ENCODE measurements around the gene AKAP6. TPM values are rescaled to one million over a fixed set of nuclear protein-coding genes. Genes with fewer than 3 reads are reported as not detected.
"Not testable (repeated sequence)": the region's sequence is repeated elsewhere in the genome, so short reads cannot be mapped to it uniquely, and the experiment has no call there.

Gene AKAP6
- total RNA-seq, 2 donors from 2014 or later = 3.6 to 9.9 TPM

GRCh38 chr14:32576088-32576795 lies 247.1 kb downstream of the AKAP6 start:
- no peaks in the 10 kb centered on the region for H3K36me3 ChIP-seq
- H3K27ac ChIP-seq = no peak overlapping the region
- TF ChIP-seq, protein P1, sequence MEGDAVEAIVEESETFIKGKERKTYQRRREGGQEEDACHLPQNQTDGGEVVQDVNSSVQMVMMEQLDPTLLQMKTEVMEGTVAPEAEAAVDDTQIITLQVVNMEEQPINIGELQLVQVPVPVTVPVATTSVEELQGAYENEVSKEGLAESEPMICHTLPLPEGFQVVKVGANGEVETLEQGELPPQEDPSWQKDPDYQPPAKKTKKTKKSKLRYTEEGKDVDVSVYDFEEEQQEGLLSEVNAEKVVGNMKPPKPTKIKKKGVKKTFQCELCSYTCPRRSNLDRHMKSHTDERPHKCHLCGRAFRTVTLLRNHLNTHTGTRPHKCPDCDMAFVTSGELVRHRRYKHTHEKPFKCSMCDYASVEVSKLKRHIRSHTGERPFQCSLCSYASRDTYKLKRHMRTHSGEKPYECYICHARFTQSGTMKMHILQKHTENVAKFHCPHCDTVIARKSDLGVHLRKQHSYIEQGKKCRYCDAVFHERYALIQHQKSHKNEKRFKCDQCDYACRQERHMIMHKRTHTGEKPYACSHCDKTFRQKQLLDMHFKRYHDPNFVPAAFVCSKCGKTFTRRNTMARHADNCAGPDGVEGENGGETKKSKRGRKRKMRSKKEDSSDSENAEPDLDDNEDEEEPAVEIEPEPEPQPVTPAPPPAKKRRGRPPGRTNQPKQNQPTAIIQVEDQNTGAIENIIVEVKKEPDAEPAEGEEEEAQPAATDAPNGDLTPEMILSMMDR (IDR thresholded peaks at IDR 0.05) = peak; percentile 72 to 89 (median 86)
- peak; percentile 40 for TF ChIP-seq POLR2AphosphoS5 (IDR thresholded peaks at IDR 0.05)
- TF ChIP-seq POLR2A (IDR thresholded peaks at IDR 0.05) = no peak
- H3K4me3 ChIP-seq = no peak overlapping the region
- no peaks in the 10 kb centered on the region for H3K27me3 ChIP-seq (replicated peaks; ENCODE audit: insufficient read depth)
- intact Hi-C loops (cut with DNase I) = loop anchor here (2.0 to 10.0 kb wide), 3 partner anchors 129 to 1519 kb away; no protein-coding TSS in a partner anchor
- WGBS = 10% methylated on average over 6 of the region's 6 CpGs
- DNase-seq (ENCODE audit: low spot score) = peak; percentile 43
- H3K4me1 ChIP-seq (replicated peaks) = no peaks in the 10 kb centered on the region
- H3K9me3 ChIP-seq = no peaks in the 10 kb centered on the region

GRCh38 chr14:32576977-32577376 lies 247.9 kb downstream of the AKAP6 start:
- intact Hi-C loops (cut with DNase I) = loop anchor here (2.0 to 10.0 kb wide), 3 partner anchors 128 to 1518 kb away; no protein-coding TSS in a partner anchor
- no peaks in the 10 kb centered on the region for H3K9me3 ChIP-seq
- H3K36me3 ChIP-seq = no peaks in the 10 kb centered on the region
- no peak overlapping the region for H3K27ac ChIP-seq
- H3K4me1 ChIP-seq (replicated peaks) = no peaks in the 10 kb centered on the region
- no peak for DNase-seq (ENCODE audit: low spot score)
- TF ChIP-seq POLR2AphosphoS5 (IDR thresholded peaks at IDR 0.05) (no peak), POLR2A (IDR thresholded peaks at IDR 0.05) (no peak)
- TF ChIP-seq, protein P1 (IDR thresholded peaks at IDR 0.05) = no peak
- 79% methylated on average over 2 of the region's 2 CpGs for WGBS
- H3K4me3 ChIP-seq = no peak overlapping the region
- H3K27me3 ChIP-seq (replicated peaks; ENCODE audit: insufficient read depth) = no peaks in the 10 kb centered on the region

GRCh38 chr14:32578181-32578580 lies 249.1 kb downstream of the AKAP6 start:
- WGBS = 55% methylated on average over 1 of the region's 1 CpG
- DNase-seq (ENCODE audit: low spot score) = no peak
- intact Hi-C loops (cut with DNase I) = loop anchor here (10.0 kb wide), 2 partner anchors 127 to 1517 kb away; no protein-coding TSS in a partner anchor
- Histone ChIP-seq H3K4me3 (no peak overlapping the region), H3K27ac (no peak overlapping the region), H3K27me3 (replicated peaks; ENCODE audit: insufficient read depth) (no peaks in the 10 kb centered on the region), H3K36me3 (no peaks in the 10 kb centered on the region), H3K4me1 (replicated peaks) (no peaks in the 10 kb centered on the region), H3K9me3 (no peaks in the 10 kb centered on the region)
- TF ChIP-seq POLR2A (IDR thresholded peaks at IDR 0.05) = no peak
- TF ChIP-seq, protein P1 (IDR thresholded peaks at IDR 0.05) = no peak
- TF ChIP-seq POLR2AphosphoS5 (IDR thresholded peaks at IDR 0.05) = no peak

DNA sequence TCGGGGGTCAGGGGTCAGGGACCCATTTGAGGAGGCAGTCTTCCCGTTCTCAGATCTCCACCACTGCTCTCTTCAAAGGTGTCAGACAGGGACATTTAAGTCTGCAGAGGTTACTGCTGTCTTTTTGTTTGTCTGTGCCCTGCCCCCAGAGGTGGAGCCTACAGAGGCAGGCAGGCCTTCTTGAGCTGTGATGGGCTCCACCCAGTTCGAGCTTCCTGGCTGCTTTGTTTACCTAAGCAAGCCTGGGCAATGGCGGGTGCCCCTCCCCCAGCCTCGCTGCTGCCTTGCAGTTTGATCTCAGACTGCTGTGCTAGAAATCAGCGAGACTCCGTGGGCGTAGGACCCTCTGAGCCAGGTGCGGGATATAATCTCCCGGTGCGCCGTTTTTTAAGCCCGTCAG lies 254.3 kb downstream of the AKAP6 start:
- H3K27me3 ChIP-seq (replicated peaks; ENCODE audit: insufficient read depth); H3K27ac ChIP-seq; intact Hi-C loops (cut with DNase I); DNase-seq (ENCODE audit: low spot score); H3K4me1 ChIP-seq (replicated peaks); H3K4me3 ChIP-seq; H3K9me3 ChIP-seq; H3K36me3 ChIP-seq: not testable (repeated sequence)
- WGBS = 94% methylated on average over 12 of the region's 13 CpGs

DNA sequence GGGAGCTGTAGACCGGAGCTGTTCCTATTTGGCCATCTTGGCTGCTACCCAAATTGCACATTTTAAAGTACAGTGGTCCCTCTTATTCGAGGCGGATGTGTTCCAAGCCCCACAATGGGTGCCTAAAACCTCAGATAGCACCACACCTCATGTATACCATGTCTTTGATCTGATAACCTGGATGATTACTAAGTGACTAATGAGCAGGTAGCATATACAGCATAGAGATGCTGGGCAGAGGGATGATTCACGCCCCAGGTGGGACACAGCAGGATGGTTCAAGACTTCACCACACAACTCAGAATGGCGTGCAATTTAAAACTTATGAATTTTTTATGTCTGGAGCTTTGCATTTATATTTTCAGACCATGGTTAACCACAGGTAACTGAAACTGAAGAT lies 255.0 kb downstream of the AKAP6 start:
- Histone ChIP-seq H3K9me3 (no peaks in the 10 kb centered on the region), H3K36me3 (no peaks in the 10 kb centered on the region), H3K27ac (no peak overlapping the region), H3K4me1 (replicated peaks) (no peaks in the 10 kb centered on the region), H3K4me3 (no peak overlapping the region), H3K27me3 (replicated peaks; ENCODE audit: insufficient read depth) (no peaks in the 10 kb centered on the region)
- no peak for DNase-seq (ENCODE audit: low spot score)
- WGBS = 98% methylated on average over 5 of the region's 5 CpGs
- TF ChIP-seq, protein P1 (IDR thresholded peaks at IDR 0.05) = no peak
- TF ChIP-seq POLR2AphosphoS5 (IDR thresholded peaks at IDR 0.05) = no peak
- TF ChIP-seq POLR2A (IDR thresholded peaks at IDR 0.05) = no peak
- intact Hi-C loops (cut with DNase I) = no loop called here
